ENCODE data around the gene SPSB3. TPM values are rescaled to one million over a fixed set of nuclear protein-coding genes. Genes with fewer than 3 reads are reported as not detected.

SPSB3 gene
- total and polyA plus RNA-seq, 2 of the 13 experiments (the other 11 are each of a cell fraction or from before 2014, with no cell fraction given), result 13.2 to 21.9 TPM

- TF ChIP-seq ZSCAN29 (CRISPR knock-in tag; conservative IDR thresholded peaks at IDR 0.05) (no peak; the same call in 1 of the 2 replicates), REL (CRISPR knock-in tag; conservative IDR thresholded peaks at IDR 0.05) (no peak), POGZ (CRISPR knock-in tag; IDR thresholded peaks at IDR 0.05) (peak; percentile 52), MIXL1 (CRISPR knock-in tag; IDR thresholded peaks at IDR 0.05) (no peak), ZNF333 (CRISPR knock-in tag; IDR thresholded peaks at IDR 0.05; ENCODE audit: borderline replicate concordance) (0 out of 2 replicates have a peak, but pooled peaks have one; percentile 82), NR2C2 (CRISPR knock-in tag; IDR thresholded peaks at IDR 0.05; ENCODE audit: borderline replicate concordance) (peak; percentile 37; the same call in 1 of the 2 replicates), ZNF724P (CRISPR knock-in tag; IDR thresholded peaks at IDR 0.05; ENCODE audit: borderline replicate concordance) (peak; percentile 26; the same call in 1 of the 2 replicates), ATF5 (CRISPR knock-in tag; IDR thresholded peaks at IDR 0.05; ENCODE audit: low read depth) (no peak), BATF2 (CRISPR knock-in tag; IDR thresholded peaks at IDR 0.05) (no peak), MTF1 (CRISPR knock-in tag; IDR thresholded peaks at IDR 0.05) (no peak), FOXC1 (CRISPR knock-in tag; IDR thresholded peaks at IDR 0.05; ENCODE audit: borderline replicate concordance) (no peak), SP140L (CRISPR knock-in tag; IDR thresholded peaks at IDR 0.05; ENCODE audit: borderline replicate concordance) (no peak), SMARCC2 (IDR thresholded peaks at IDR 0.05) (no peak), ZNF296 (CRISPR knock-in tag; conservative IDR thresholded peaks at IDR 0.05) (0 out of 2 replicates have a peak, but pooled peaks have one; percentile 29), NRL (CRISPR knock-in tag; IDR thresholded peaks at IDR 0.05; ENCODE audit: borderline replicate concordance) (peak; percentile 57; the same call in 1 of the 2 replicates), ZNF556 (CRISPR knock-in tag; IDR thresholded peaks at IDR 0.05; ENCODE audit: borderline replicate concordance) (no peak; the same call in 1 of the 2 replicates), ATF7 (IDR thresholded peaks at IDR 0.05) (no peak), ATF7 (CRISPR knock-in tag; IDR thresholded peaks at IDR 0.05) (0 out of 2 replicates have a peak, but pooled peaks have one; percentile 52), RAD21 (CRISPR knock-in tag; IDR thresholded peaks at IDR 0.05) (peak; percentile 42; the same call in 1 of the 2 replicates), REXO4 (CRISPR knock-in tag; IDR thresholded peaks at IDR 0.05; ENCODE audit: borderline replicate concordance) (no peak), ZNF614 (CRISPR knock-in tag; IDR thresholded peaks at IDR 0.05; ENCODE audit: borderline replicate concordance) (0 out of 2 replicates have a peak, but pooled peaks have one; percentile 61), ZNF335 (CRISPR knock-in tag; IDR thresholded peaks at IDR 0.05) (0 out of 2 replicates have a peak, but pooled peaks have one; percentile 18), SKI (IDR thresholded peaks at IDR 0.05; ENCODE audit: partially characterized antibody) (peak; percentile 89), EZH2 (conservative IDR thresholded peaks at IDR 0.05; ENCODE audit: low read depth, low read length) (no peak), TEAD3 (CRISPR knock-in tag; optimal IDR thresholded peaks at IDR 0.05; ENCODE audit: borderline replicate concordance) (peak; percentile 94), SCMH1 (CRISPR knock-in tag; IDR thresholded peaks at IDR 0.05; ENCODE audit: borderline replicate concordance) (no peak), MED13 (CRISPR knock-in tag; IDR thresholded peaks at IDR 0.05) (no peak), SOX5 (CRISPR knock-in tag; IDR thresholded peaks at IDR 0.05; ENCODE audit: borderline replicate concordance) (peak; percentile 22; the same call in 1 of the 2 replicates), HCFC1 (IDR thresholded peaks at IDR 0.05; ENCODE audit: low read depth, low read length) (0 out of 2 replicates have a peak, but pooled peaks have one; percentile 6), MAZ (IDR thresholded peaks at IDR 0.05; ENCODE audit: borderline replicate concordance, low read depth, low read length) (no peak), MAZ (CRISPR knock-in tag; IDR thresholded peaks at IDR 0.05; ENCODE audit: low read depth) (0 out of 2 replicates have a peak, but pooled peaks have one; percentile 30)
Observed at GRCh38 chr16:1794221-1794871, 12.0 kb upstream of the SPSB3 start (continued).

All from HepG2 (cell line).